DND-41 (cell line): ENCODE results near the gene NUP133.

Source experiments
- CTCF ChIP-seq: IDR thresholded peaks from 2 replicates; pipeline ENCODE4 v1.5.1; 2012; ENCODE audit warnings: borderline replicate concordance, low read length, moderate library complexity, mild to moderate bottlenecking; ENCODE audit not compliant: poor library complexity, severe bottlenecking; ENCODE audit errors: extremely low read depth
- EZH2 ChIP-seq: IDR thresholded peaks from 3 replicates; pipeline ENCODE4 v1.6.1; 2012; ENCODE audit warnings: borderline replicate concordance, low read depth, mild to moderate bottlenecking, moderate library complexity, low read length, inconsistent platforms; ENCODE audit not compliant: severe bottlenecking

- TF ChIP-seq EZH2 (no peak), CTCF (no peak)
Measured at GRCh38 chr1:229420224-229420623, 87.9 kb downstream of the NUP133 start.
